Astrocyte (in vitro differentiated cells and primary cell): Measurements from ENCODE around the gene CMIP. TPM values are rescaled to one million over a fixed set of nuclear protein-coding genes. Genes with fewer than 3 reads are reported as not detected.

Source experiments
- DNase-seq: peaks from one replicate; pipeline ENCODE4 v3.0.0-alpha.2; 2010; ENCODE audit warnings: low read depth
- FAIRE-seq: peaks from 2 replicates; lab custom pipeline; 2011; peaks lifted over from hg19 to GRCh38; lab: Jason Lieb, UNC
- H2AFZ ChIP-seq: 2 replicates; pipeline ENCODE4 v1.6.0; 2012; ENCODE audit warnings: low read depth, low read length, inconsistent platforms
- H3K27ac ChIP-seq: 2 replicates; pipeline ENCODE4 v1.5.1; 2011; ENCODE audit warnings: low read depth, low read length, inconsistent platforms
- H3K27me3 ChIP-seq: 2 replicates; pipeline ENCODE4 v1.6.0; 2011; ENCODE audit warnings: low read length, inconsistent platforms; ENCODE audit not compliant: insufficient read depth
- H3K36me3 ChIP-seq: 2 replicates; pipeline ENCODE4 v1.5.1; 2011; ENCODE audit warnings: low read length, inconsistent platforms; ENCODE audit not compliant: insufficient read depth
- H3K4me1 ChIP-seq: 2 replicates; pipeline ENCODE4 v1.5.1; 2011; ENCODE audit warnings: low read length, inconsistent platforms; ENCODE audit not compliant: insufficient read depth
- H3K4me2 ChIP-seq: 2 replicates; pipeline ENCODE4 v1.6.0; 2012; ENCODE audit warnings: low read length, inconsistent platforms
- H3K4me3 ChIP-seq: 2 replicates; pipeline ENCODE4 v1.5.1; 2011; ENCODE audit warnings: low read depth, mild to moderate bottlenecking, low read length, inconsistent platforms; ENCODE audit not compliant: insufficient read depth
- H3K79me2 ChIP-seq: 2 replicates; pipeline ENCODE4 v1.6.0; 2012; ENCODE audit warnings: mild to moderate bottlenecking, low read length, inconsistent platforms; ENCODE audit not compliant: insufficient read depth
- H3K9ac ChIP-seq: 2 replicates; pipeline ENCODE4 v1.6.0; 2012; ENCODE audit warnings: mild to moderate bottlenecking, low read length, inconsistent platforms
- H3K9me3 ChIP-seq: 2 replicates; pipeline ENCODE4 v1.5.1; 2012; ENCODE audit warnings: low read depth, mild to moderate bottlenecking, low read length, inconsistent platforms; ENCODE audit not compliant: insufficient read depth
- H4K20me1 ChIP-seq: 2 replicates; pipeline ENCODE4 v1.6.0; 2012; ENCODE audit warnings: low read length, inconsistent platforms; ENCODE audit not compliant: insufficient read depth
- H3K27ac Mint-ChIP-seq: one replicate; pipeline ENCODE4 v1.8.0; 2021; ENCODE audit warnings: mild to moderate bottlenecking, mixed read lengths; ENCODE audit not compliant: unreplicated experiment
- H3K27me3 Mint-ChIP-seq: one replicate; pipeline ENCODE4 v1.8.0; 2021; ENCODE audit warnings: low read depth, mixed read lengths; ENCODE audit not compliant: unreplicated experiment
- H3K36me3 Mint-ChIP-seq: one replicate; pipeline ENCODE4 v1.8.0; 2021; ENCODE audit warnings: low read depth, mixed read lengths; ENCODE audit not compliant: unreplicated experiment
- H3K4me1 Mint-ChIP-seq: one replicate; pipeline ENCODE4 v1.8.0; 2021; ENCODE audit warnings: low read depth, mixed read lengths; ENCODE audit not compliant: unreplicated experiment
- H3K4me3 Mint-ChIP-seq: one replicate; pipeline ENCODE4 v1.8.0; 2021; ENCODE audit warnings: mild to moderate bottlenecking, moderate library complexity, mixed read lengths; ENCODE audit not compliant: unreplicated experiment
- H3K9me3 Mint-ChIP-seq: one replicate; pipeline ENCODE4 v1.8.0; 2021; ENCODE audit warnings: mild to moderate bottlenecking, mixed read lengths; ENCODE audit not compliant: unreplicated experiment
- EZH2 ChIP-seq: IDR thresholded peaks from 2 replicates; pipeline ENCODE4 v1.6.1; 2012; ENCODE audit warnings: mild to moderate bottlenecking, low read length, inconsistent platforms; ENCODE audit not compliant: insufficient read depth
- total RNA-seq: library from RNA; stranded (reverse); gene quantifications from 2 replicates; pipeline ENCODE4 v1.2.1, GENCODE V29; 2021
- TF ChIP-seq, protein P1 (sequence below): IDR thresholded peaks from 2 replicates; pipeline ENCODE4 v1.5.1; 2011; ENCODE audit warnings: low read depth, mild to moderate bottlenecking, inconsistent platforms, low read length, moderate library complexity; ENCODE audit not compliant: insufficient read depth

CMIP gene
- total RNA-seq, 1 donor from 2014 or later: 71.5 TPM

DNA sequence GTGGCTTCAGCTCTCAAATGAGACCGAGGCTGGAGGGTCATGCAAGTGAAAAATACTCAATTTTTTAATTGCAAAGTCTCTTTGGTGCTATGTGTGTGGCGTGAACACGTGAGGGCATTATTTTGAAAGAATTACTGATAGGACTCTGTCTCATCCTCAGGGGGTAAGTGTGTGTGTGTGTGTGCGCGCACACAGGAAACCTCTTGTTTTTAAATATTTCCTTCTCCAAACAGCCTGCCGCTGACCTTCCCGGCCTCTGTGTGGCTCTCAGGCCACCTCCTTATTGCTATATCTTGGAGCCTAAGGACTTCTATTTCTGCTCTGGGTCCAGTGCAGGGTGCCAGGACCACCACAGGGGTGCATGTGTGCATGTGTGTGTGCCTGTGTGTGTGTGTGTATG, 99.7 kb downstream of the CMIP start:
- DNase-seq: no peak
- Histone ChIP-seq H3K9ac (peak overlapping the region; percentile 64), H3K4me3 (no peak overlapping the region), H3K79me2 (peaks cover 93% of the 10 kb centered on the region), H2AFZ (no peak overlapping the region), H4K20me1 (peaks cover 75% of the 10 kb centered on the region), H3K4me1 (peaks cover 26% of the 10 kb centered on the region), H3K27me3 (no peaks in the 10 kb centered on the region), H3K4me2 (peak overlapping the region; percentile 66), H3K27ac (no peak overlapping the region), H3K9me3 (no peaks in the 10 kb centered on the region), H3K36me3 (no peaks in the 10 kb centered on the region)
- Mint-ChIP-seq H3K9me3 (no peaks in the 10 kb centered on the region), H3K27me3 (no peaks in the 10 kb centered on the region), H3K36me3 (peaks cover 2% of the 10 kb centered on the region), H3K4me3 (no peak overlapping the region), H3K27ac (no peak overlapping the region), H3K4me1 (peaks cover 31% of the 10 kb centered on the region)
- TF ChIP-seq EZH2: no peak
- TF ChIP-seq, protein P1, sequence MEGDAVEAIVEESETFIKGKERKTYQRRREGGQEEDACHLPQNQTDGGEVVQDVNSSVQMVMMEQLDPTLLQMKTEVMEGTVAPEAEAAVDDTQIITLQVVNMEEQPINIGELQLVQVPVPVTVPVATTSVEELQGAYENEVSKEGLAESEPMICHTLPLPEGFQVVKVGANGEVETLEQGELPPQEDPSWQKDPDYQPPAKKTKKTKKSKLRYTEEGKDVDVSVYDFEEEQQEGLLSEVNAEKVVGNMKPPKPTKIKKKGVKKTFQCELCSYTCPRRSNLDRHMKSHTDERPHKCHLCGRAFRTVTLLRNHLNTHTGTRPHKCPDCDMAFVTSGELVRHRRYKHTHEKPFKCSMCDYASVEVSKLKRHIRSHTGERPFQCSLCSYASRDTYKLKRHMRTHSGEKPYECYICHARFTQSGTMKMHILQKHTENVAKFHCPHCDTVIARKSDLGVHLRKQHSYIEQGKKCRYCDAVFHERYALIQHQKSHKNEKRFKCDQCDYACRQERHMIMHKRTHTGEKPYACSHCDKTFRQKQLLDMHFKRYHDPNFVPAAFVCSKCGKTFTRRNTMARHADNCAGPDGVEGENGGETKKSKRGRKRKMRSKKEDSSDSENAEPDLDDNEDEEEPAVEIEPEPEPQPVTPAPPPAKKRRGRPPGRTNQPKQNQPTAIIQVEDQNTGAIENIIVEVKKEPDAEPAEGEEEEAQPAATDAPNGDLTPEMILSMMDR: no peak
- no peak for FAIRE-seq

DNA sequence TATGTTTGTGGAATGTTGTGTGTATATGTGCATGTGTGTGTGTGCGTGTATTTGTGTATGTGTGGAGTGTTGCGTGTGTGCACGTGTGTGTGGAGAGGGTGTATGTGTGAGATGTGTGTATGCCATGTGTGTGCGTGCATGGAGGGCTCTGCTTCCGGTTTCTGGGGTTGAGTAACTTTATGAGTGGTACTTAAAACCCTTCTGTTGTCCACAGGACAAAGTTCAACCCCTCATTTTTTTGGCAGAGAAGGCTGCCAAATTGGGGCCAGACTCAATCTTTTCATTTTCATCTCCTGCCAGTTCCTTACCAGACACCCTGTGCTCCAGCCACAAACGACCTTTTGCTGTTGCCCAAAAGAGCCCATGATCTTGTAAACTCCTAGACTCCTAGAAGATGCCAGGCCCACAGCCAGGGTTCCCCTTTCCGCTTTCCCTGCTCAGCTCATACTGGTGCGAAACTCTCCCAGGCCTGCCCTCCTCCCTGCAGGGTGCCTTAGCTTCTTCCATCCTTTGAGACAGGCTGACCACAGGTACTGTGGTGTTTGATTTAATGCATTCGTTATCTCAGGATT, 100.2 kb downstream of the CMIP start:
- H3K4me3 ChIP-seq: no peak overlapping the region
- no peaks in the 10 kb centered on the region for H3K36me3 ChIP-seq
- peaks cover 2% of the 10 kb centered on the region for H3K36me3 Mint-ChIP-seq
- H3K4me1 Mint-ChIP-seq: peaks cover 26% of the 10 kb centered on the region
- H3K9ac ChIP-seq: no peak overlapping the region
- H3K27me3 Mint-ChIP-seq: no peaks in the 10 kb centered on the region
- H3K27ac ChIP-seq: no peak overlapping the region
- peak overlapping the region; percentile 15 for H3K4me3 Mint-ChIP-seq
- peaks cover 26% of the 10 kb centered on the region for H3K4me1 ChIP-seq
- no peaks in the 10 kb centered on the region for H3K9me3 Mint-ChIP-seq
- H4K20me1 ChIP-seq: peaks cover 72% of the 10 kb centered on the region
- H3K4me2 ChIP-seq: peak overlapping the region; percentile 66
- H3K27me3 ChIP-seq: no peaks in the 10 kb centered on the region
- FAIRE-seq (no peak), DNase-seq (no peak)
- peaks cover 93% of the 10 kb centered on the region for H3K79me2 ChIP-seq
- no peak overlapping the region for H2AFZ ChIP-seq
- H3K9me3 ChIP-seq: no peaks in the 10 kb centered on the region
- TF ChIP-seq EZH2: no peak
- TF ChIP-seq, protein P1: no peak
- no peak overlapping the region for H3K27ac Mint-ChIP-seq

DNA sequence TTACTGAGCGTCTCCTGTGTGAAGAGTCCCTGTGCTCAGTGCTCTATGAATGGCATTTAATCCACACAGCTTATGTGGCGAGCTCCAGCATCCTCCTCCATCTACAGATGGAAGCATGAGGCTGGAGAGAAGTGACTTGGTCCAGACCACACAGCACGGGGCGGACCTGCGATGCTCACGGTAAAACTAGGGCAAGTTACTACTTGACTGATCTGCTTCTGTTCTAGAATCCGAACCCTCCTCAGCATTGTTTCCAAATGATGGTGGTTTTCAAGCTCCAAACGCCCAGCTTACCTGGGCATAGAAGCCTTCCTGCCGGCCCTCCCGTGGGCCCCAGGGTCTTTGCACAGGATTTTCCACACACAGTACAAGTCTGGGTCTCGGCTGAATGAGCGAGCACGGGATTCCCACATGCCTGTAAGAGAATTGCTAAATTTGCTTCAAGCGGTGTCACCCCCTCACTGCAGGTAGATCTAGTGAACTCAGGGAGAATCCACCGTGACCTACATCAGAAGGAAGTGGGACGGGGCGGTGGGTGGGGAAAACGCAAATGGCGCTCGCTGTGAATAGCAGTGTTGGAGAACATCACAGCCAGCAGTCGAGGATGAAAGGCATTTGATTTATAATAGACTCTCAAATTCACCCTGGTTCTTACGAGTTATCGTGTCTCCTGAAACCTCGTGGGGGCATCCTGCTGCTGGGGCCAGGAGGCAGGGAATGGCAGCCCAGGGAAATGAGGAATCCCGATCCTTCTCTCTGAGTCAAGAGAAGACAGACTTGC, 101.1 kb downstream of the CMIP start:
- Histone ChIP-seq H3K27ac (no peak overlapping the region), H2AFZ (no peak overlapping the region), H3K9ac (no peak overlapping the region), H3K27me3 (no peaks in the 10 kb centered on the region), H4K20me1 (peaks cover 75% of the 10 kb centered on the region), H3K4me3 (no peak overlapping the region), H3K36me3 (no peaks in the 10 kb centered on the region), H3K9me3 (no peaks in the 10 kb centered on the region), H3K4me2 (no peak overlapping the region), H3K79me2 (peaks cover 94% of the 10 kb centered on the region), H3K4me1 (peaks cover 33% of the 10 kb centered on the region)
- FAIRE-seq (no peak), DNase-seq (no peak)
- Mint-ChIP-seq H3K27me3 (no peaks in the 10 kb centered on the region), H3K9me3 (no peaks in the 10 kb centered on the region), H3K27ac (peak overlapping the region; percentile 43), H3K4me1 (peaks cover 27% of the 10 kb centered on the region), H3K36me3 (peaks cover 2% of the 10 kb centered on the region), H3K4me3 (no peak overlapping the region)
- TF ChIP-seq EZH2: no peak
- TF ChIP-seq, protein P1: no peak
